ENCODE data around the gene SBF2.

GRCh38 chr11:9840460-9841004 is 453.5 kb downstream of the SBF2 start:
- no peak for TF ChIP-seq CTCF (conservative IDR thresholded peaks at IDR 0.05)
- TF ChIP-seq ZFX (IDR thresholded peaks at IDR 0.05): no peak

Data from C4-2B (cell line).